ENCODE measurements around the gene PFKP. TPM values are rescaled to one million over a fixed set of nuclear protein-coding genes. Genes with fewer than 3 reads are reported as not detected.

The PFKP gene
- total RNA-seq, 4 donors from 2014 or later, result 54.9 to 79.3 (median 65.5) TPM

DNA sequence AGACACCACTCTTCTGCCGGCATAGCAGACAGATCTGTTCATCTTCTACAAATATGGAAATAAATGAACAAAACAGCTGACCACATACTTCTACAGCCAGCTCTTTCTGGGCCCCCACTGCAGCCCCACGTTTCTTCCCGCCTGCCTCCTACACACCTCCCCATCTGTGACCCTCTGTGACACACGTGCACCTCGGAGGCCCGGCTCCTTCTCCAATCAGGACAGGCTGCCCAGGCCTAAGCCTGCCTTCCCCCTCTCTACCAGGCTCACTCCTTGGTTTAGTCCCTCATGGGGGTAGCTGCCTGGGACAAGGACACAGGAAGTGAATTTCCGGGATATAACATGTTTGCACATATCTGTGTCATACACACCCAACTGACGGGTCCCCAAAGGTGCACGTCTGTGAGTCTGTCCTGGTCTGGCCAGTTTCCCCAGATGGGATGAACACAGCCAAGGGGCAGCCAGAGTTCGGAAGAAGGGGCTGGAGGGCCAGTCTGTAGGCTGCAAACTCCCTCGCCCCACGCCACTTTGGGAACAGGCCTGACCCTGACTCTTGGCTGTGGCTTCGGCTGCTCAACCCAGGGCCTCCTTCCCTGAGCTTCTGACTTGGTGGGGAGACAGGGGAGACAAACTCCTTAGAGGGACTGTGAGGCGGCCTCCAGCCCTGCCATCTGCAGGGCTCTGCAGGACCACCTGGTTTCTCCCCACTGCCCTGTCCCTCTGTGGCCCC is 75.0 kb downstream of the PFKP start:
- TF ChIP-seq, protein P1, sequence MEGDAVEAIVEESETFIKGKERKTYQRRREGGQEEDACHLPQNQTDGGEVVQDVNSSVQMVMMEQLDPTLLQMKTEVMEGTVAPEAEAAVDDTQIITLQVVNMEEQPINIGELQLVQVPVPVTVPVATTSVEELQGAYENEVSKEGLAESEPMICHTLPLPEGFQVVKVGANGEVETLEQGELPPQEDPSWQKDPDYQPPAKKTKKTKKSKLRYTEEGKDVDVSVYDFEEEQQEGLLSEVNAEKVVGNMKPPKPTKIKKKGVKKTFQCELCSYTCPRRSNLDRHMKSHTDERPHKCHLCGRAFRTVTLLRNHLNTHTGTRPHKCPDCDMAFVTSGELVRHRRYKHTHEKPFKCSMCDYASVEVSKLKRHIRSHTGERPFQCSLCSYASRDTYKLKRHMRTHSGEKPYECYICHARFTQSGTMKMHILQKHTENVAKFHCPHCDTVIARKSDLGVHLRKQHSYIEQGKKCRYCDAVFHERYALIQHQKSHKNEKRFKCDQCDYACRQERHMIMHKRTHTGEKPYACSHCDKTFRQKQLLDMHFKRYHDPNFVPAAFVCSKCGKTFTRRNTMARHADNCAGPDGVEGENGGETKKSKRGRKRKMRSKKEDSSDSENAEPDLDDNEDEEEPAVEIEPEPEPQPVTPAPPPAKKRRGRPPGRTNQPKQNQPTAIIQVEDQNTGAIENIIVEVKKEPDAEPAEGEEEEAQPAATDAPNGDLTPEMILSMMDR (IDR thresholded peaks at IDR 0.05), result no peak
- no peak for TF ChIP-seq POLR2A (IDR thresholded peaks at IDR 0.05)
- intact Hi-C loops (cut with DNase I; ENCODE audit: low total_unique reads), result no loop called here
- DNase-seq (ENCODE audit: low spot score in 2 of 2), result no peak
- WGBS, 2 donors, result 85 to 92% methylated on average over 14 of the region's 14 CpGs
- no peak overlapping the region for H3K4me3 ChIP-seq (ENCODE audit: low read depth, poor library complexity, severe bottlenecking)

DNA sequence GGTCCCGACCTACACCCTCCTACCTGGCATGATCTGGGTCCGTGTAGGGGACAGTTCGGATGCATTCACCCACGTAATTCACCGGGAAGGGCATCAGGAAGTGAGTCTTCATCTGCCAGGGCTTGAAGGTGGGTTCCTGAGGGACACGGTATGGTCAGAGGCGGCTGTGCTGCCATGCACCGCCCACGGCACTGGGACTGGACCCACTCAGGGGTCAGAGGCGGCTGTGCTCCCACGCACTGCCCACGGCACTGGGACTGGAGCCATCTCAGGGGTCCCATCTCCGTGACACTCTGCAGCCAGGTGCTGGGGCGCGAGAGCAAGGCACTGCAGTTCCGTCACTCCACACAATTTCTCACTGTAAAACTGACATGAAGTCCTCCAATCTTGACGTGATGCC is 76.0 kb downstream of the PFKP start:
- intact Hi-C loops (cut with DNase I; ENCODE audit: low total_unique reads), result no loop called here
- 95 to 96% methylated on average over 12 to 17 of the region's 17 CpGs for WGBS, 2 donors
- H3K4me3 ChIP-seq (ENCODE audit: low read depth, poor library complexity, severe bottlenecking), result no peak overlapping the region
- DNase-seq (ENCODE audit: low spot score in 2 of 2), result no peak
- TF ChIP-seq, protein P1 (IDR thresholded peaks at IDR 0.05), result no peak
- no peak for TF ChIP-seq POLR2A (IDR thresholded peaks at IDR 0.05)

DNA sequence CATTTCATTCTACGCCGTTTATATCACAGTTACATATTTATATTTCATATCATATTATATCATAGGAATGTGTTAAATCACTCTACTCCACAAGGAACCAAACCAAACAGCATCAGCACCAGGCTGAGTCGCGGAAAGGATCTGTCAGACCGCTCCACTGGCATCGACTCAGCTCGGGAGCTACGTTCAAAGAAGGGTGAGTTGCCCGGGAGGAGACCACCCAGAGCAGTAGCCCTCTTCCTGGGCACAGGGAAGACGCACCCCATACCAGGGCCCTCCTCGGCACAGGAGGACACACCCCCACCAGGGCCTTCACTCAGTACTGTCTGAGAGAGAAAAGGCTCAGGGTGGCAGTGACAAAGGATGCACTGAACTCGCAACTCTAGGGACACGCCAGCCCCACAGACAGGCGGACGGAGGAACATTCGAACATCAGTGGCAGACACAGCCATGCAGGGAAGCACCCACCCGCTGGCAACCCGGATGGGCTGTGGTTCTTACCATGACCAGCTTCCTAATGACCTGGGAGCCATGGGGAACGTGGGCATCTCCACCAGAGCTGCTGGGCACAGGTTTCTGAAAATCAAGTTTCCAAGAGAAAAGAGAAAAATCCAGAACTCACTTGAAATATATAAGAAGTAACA is 76.6 kb downstream of the PFKP start:
- intact Hi-C loops (cut with DNase I; ENCODE audit: low total_unique reads), result no loop called here
- 96 to 97% methylated on average over 19 of the region's 19 CpGs for WGBS, 2 donors
- TF ChIP-seq POLR2A (IDR thresholded peaks at IDR 0.05), result no peak
- TF ChIP-seq, protein P1 (IDR thresholded peaks at IDR 0.05), result no peak
- DNase-seq (ENCODE audit: low spot score in 2 of 2), result no peak
- H3K4me3 ChIP-seq (ENCODE audit: low read depth, poor library complexity, severe bottlenecking), result no peak overlapping the region

DNA sequence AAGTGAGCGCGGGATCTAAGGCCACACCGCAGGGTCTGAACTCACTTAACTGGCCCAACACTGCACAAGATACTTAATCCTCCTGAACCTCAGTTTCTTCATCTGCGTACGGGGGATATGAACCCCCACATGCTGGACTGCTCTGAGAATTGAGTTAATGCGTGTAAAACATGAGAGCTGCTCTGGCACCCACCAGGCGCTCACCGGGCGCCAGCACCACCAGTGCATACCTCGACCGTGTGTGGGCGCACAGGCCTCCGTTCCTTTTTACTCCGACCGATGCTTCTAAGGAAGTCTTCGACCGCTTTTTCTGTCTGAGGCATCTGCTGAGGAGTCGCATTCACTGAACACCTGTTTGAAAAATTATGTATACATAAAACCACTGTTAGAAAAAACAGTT is 78.0 kb downstream of the PFKP start:
- H3K4me3 ChIP-seq (ENCODE audit: low read depth, poor library complexity, severe bottlenecking), result no peak overlapping the region
- TF ChIP-seq, protein P1 (IDR thresholded peaks at IDR 0.05), result no peak
- no peak for TF ChIP-seq POLR2A (IDR thresholded peaks at IDR 0.05)
- intact Hi-C loops (cut with DNase I; ENCODE audit: low total_unique reads), result no loop called here
- WGBS, 2 donors, result 97% methylated on average over 18 of the region's 18 CpGs
- no peak for DNase-seq (ENCODE audit: low spot score in 2 of 2)

GRCh38 chr10:3146289-3146688 is 78.9 kb downstream of the PFKP start:
- no peak overlapping the region for H3K4me3 ChIP-seq (ENCODE audit: low read depth, poor library complexity, severe bottlenecking)
- intact Hi-C loops (cut with DNase I; ENCODE audit: low total_unique reads), result no loop called here
- TF ChIP-seq, protein P1 (IDR thresholded peaks at IDR 0.05), result no peak
- no peak for DNase-seq (ENCODE audit: low spot score in 2 of 2)
- 92 to 94% methylated on average over 8 of the region's 8 CpGs for WGBS, 2 donors

Data from lower leg skin (tissue), 4 donors.